Sigmoid colon (tissue), 7 donors: Measurements from ENCODE around the gene ARHGAP25. TPM values are rescaled to one million over a fixed set of nuclear protein-coding genes. Genes with fewer than 3 reads are reported as not detected.

Experiments
- DNase-seq: peaks from one replicate; pipeline ENCODE4 v3.0.0-alpha.2; 2019
- H3K27ac ChIP-seq, 4 donors: fragments of 200-600 bp; sonication (generic); one replicate each; pipeline ENCODE4 v1.5.1; 2016 to 2019; ENCODE audit warnings: mild to moderate bottlenecking in 1 of 4
- H3K27me3 ChIP-seq, 3 donors: fragments of 200-600 bp; sonication (generic); one replicate each; pipeline ENCODE4 v1.5.1; 2019; ENCODE audit warnings: mild to moderate bottlenecking in 1 of 3
- H3K36me3 ChIP-seq, 4 donors: fragments of 200-600 bp; sonication (generic); one replicate each; pipeline ENCODE4 v1.5.1; 2016 to 2019
- H3K4me1 ChIP-seq, 4 donors: fragments of 200-600 bp; sonication (generic); one replicate each; pipeline ENCODE4 v1.5.1; 2017 to 2019
- H3K4me3 ChIP-seq, 4 donors: fragments of 200-600 bp; sonication (generic); one replicate each; pipeline ENCODE4 v1.5.1; 2017 to 2019; ENCODE audit warnings: mild to moderate bottlenecking in 2 of 4, moderate library complexity in 1 of 4
- H3K9me3 ChIP-seq, 4 donors: fragments of 200-600 bp in 3 of 4; sonication (generic) in 3 of 4; one replicate each; pipeline versions ENCODE4 v1.5.1 to v1.6.1; 2013 to 2019
- CTCF ChIP-seq, 4 experiments: fragments of 450-650 bp in 3 of 4; fragments of 200-600 bp in 1 of 4; IDR thresholded peaks; one replicate each; pipeline ENCODE4 v1.5.1; 2016 to 2019; ENCODE audit warnings: antibody characterized with exemption in 4 of 4, mild to moderate bottlenecking in 3 of 4, moderate library complexity in 2 of 4
- EP300 ChIP-seq, 4 donors: sonication (generic); formaldehyde crosslinking; IDR thresholded peaks; one replicate each; pipeline ENCODE4 v1.6.1; 2017; ENCODE audit warnings: antibody characterized with exemption in 4 of 4
- POLR2A ChIP-seq, 2 donors: fragments of 450-650 bp; IDR thresholded peaks; one replicate each; pipeline ENCODE4 v1.6.1; 2016; ENCODE audit warnings: antibody characterized with exemption in 2 of 2, mild to moderate bottlenecking in 2 of 2, moderate library complexity in 2 of 2
- POLR2AphosphoS5 ChIP-seq, 4 donors: sonication (generic); formaldehyde crosslinking; IDR thresholded peaks; one replicate each; pipeline ENCODE4 v1.6.1; 2017; ENCODE audit warnings: antibody characterized with exemption in 4 of 4
- WGBS, 2 donors: extraction: QIAGEN DNeasy Blood & Tissue Kit; methylation state at CpG; one replicate each; pipeline ENCODE4 v1.1.7; 2013; 5-methylcytosine and 5-hydroxymethylcytosine counted together
- intact Hi-C: fragments of 100-400 bp; cut with DNase I; formaldehyde crosslinking; loops from one replicate; pipeline ENCODE4 v1.15.1; 2023
- polyA plus RNA-seq, 3 donors: library from polyadenylated mRNA; stranded (reverse); fragments of 200-250 nt; gene quantifications; one replicate each; pipeline ENCODE4 v1.2.3, GENCODE V29; 2013
- total RNA-seq, 4 donors: library from RNA; depleted of rRNA; stranded (reverse); fragments of >200 nt; gene quantifications; one replicate each; pipeline ENCODE4 v1.1.0, GENCODE V29; 2016
- donor health status: healthy with polysubstance abuse.
- donor health status: Bipolar disorder and iron deficiency.
- donor health status: healthy.

The ARHGAP25 gene
- total and polyA plus RNA-seq, 7 donors = 2.6 to 18.1 (median 5.8) TPM

- no peaks in the 10 kb centered on the region for H3K9me3 ChIP-seq
- no peaks in the 10 kb centered on the region for H3K27me3 ChIP-seq
- intact Hi-C loops = no loop called here
- H3K4me1 ChIP-seq = peaks cover 0 to 48% (median 28%) of the 10 kb centered on the region in 4 donors
- TF ChIP-seq EP300 (IDR thresholded peaks at IDR 0.05) (no peak), CTCF (IDR thresholded peaks at IDR 0.05) (no peak), POLR2A (IDR thresholded peaks at IDR 0.05) (no peak), POLR2AphosphoS5 (IDR thresholded peaks at IDR 0.05) (no peak)
- DNase-seq = no peak
- 51 to 72% methylated on average over 4 of the region's 4 CpGs for WGBS, 2 donors
- peak overlapping the region in 2 of 4 donors; percentile 57 to 68 for H3K27ac ChIP-seq
- H3K4me3 ChIP-seq = no peak overlapping the region
- no peaks in the 10 kb centered on the region for H3K36me3 ChIP-seq
Observed at GRCh38 chr2:68765739-68766375, 31.2 kb downstream of the ARHGAP25 start.

- Histone ChIP-seq H3K4me1 (peaks cover 0 to 54% (median 33%) of the 10 kb centered on the region in 4 donors), H3K27ac (peak overlapping the region in 3 of 4 donors; percentile 20 to 68 (median 57)), H3K27me3 (no peaks in the 10 kb centered on the region), H3K36me3 (no peaks in the 10 kb centered on the region), H3K9me3 (no peaks in the 10 kb centered on the region), H3K4me3 (no peak overlapping the region)
- peak; percentile 69 for DNase-seq
- 39 to 75% methylated on average over 5 of the region's 5 CpGs for WGBS, 2 donors
- intact Hi-C loops = no loop called here
- TF ChIP-seq POLR2A (IDR thresholded peaks at IDR 0.05) (no peak), POLR2AphosphoS5 (IDR thresholded peaks at IDR 0.05) (peak in 1 of 4 donors; percentile 30), CTCF (IDR thresholded peaks at IDR 0.05) (no peak), EP300 (IDR thresholded peaks at IDR 0.05) (no peak)
Observed at GRCh38 chr2:68766376-68766845, 31.8 kb downstream of the ARHGAP25 start.

GRCh38 chr2:68767031-68767961 lies 32.7 kb downstream of the ARHGAP25 start:
- Histone ChIP-seq H3K9me3 (no peaks in the 10 kb centered on the region), H3K4me1 (peaks cover 0 to 63% (median 39%) of the 10 kb centered on the region in 4 donors), H3K36me3 (no peaks in the 10 kb centered on the region), H3K4me3 (no peak overlapping the region), H3K27ac (peak overlapping the region in 2 of 4 donors; percentile 57 to 68), H3K27me3 (no peaks in the 10 kb centered on the region)
- TF ChIP-seq CTCF (IDR thresholded peaks at IDR 0.05) (no peak), POLR2AphosphoS5 (IDR thresholded peaks at IDR 0.05) (no peak), POLR2A (IDR thresholded peaks at IDR 0.05) (no peak), EP300 (IDR thresholded peaks at IDR 0.05) (no peak)
- intact Hi-C loops = no loop called here
- DNase-seq = no peak
- 60 to 79% methylated on average over 19 of the region's 19 CpGs for WGBS, 2 donors

GRCh38 chr2:68767996-68768395 lies 33.4 kb downstream of the ARHGAP25 start:
- intact Hi-C loops = no loop called here
- 81 to 86% methylated on average over 4 of the region's 4 CpGs for whole genome bisulfite sequencing, 2 donors
- Histone ChIP-seq H3K27ac (peak overlapping the region in 1 of 4 donors; percentile 4), H3K4me1 (peaks cover 0 to 62% (median 39%) of the 10 kb centered on the region in 4 donors), H3K4me3 (no peak overlapping the region), H3K27me3 (no peaks in the 10 kb centered on the region), H3K9me3 (no peaks in the 10 kb centered on the region), H3K36me3 (no peaks in the 10 kb centered on the region)
- TF ChIP-seq POLR2A (IDR thresholded peaks at IDR 0.05) (no peak), EP300 (IDR thresholded peaks at IDR 0.05) (no peak), POLR2AphosphoS5 (IDR thresholded peaks at IDR 0.05) (no peak), CTCF (IDR thresholded peaks at IDR 0.05) (no peak)
- DNase-seq = no peak
